HuH-7.5 (cell line): ENCODE data around the gene DCUN1D2.
"Not testable (repeated sequence)": the region's sequence is repeated elsewhere in the genome, so short reads cannot be mapped to it uniquely, and the experiment has no call there.

Source experiments
- DNase-seq: peaks from one replicate; pipeline ENCODE4 v3.0.0; 2011; ENCODE audit warnings: low spot score

DCUN1D2 gene

DNA sequence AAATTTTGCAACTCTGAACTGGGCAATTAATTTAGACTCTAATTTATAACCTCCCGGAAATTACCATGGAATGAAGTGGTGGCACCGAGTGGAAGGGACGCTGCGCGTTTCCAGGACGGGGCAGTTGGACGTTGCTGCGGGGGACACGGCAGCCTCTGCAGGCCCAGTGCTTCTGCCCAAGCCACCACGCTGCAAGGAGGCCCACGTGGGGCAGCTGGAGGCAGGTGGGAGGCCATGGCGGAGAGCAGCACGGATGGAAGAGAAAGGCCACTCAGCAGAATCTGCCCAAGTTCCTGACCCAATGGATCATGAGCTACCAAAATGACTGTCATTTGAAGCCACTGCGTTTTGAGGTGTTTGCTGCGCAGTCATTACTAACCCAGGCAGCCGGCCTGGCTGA, 26.0 kb downstream of the DCUN1D2 start:
- DNase-seq: no peak

DNA sequence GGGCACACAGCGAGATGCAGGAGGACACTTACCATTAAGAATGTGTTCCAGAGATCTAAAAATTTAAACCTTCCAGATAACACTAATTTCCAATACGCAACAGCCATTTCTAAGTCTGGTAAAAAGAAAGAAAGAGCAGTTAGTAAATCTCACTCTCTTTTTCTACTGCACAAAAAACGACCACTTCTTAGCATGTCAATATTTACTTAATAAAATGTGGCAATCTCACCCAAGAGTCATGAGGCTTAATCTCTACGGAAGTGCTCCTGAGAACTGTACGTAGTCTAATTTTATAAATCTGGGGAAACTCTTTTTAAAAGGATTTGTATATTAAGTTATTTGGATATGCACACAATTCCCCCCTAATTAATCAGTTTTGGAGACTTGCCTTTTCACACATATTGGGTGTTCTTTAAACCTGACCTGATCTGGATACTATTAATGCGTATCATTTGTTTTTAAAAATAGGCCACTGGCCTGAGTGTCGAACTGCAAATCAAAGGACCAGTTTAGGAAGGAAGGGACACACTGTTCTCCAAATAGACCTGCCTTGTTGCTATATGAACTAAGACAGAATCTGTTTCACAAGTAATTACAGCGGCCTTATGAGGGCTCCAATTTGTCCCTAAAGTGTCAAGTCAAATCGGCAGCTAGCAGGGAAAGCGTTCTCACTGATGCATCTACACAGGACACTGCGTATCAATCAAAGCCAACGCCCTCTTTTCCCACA, 29.3 kb downstream of the DCUN1D2 start:
- no peak for DNase-seq

DNA sequence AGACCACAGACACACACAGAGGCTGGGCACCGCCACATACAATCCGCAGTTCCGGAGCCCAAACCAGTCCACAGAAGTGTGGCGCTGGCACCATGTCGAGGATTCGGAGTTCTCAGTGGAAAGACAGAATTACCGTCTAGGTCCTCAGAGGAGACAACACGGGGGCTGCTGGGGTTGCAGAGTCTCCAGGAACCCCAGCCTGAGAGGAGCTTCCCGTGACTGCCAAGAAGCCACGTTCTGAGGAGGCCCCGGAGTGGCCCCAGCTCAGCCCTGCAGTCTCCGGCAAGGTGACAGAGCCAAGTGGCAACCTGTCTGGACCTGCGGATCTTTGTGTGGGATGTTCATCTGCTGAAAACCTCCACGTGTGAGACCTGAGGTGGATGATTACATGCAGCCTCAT, 29.9 kb downstream of the DCUN1D2 start:
- DNase-seq: no peak

DNA sequence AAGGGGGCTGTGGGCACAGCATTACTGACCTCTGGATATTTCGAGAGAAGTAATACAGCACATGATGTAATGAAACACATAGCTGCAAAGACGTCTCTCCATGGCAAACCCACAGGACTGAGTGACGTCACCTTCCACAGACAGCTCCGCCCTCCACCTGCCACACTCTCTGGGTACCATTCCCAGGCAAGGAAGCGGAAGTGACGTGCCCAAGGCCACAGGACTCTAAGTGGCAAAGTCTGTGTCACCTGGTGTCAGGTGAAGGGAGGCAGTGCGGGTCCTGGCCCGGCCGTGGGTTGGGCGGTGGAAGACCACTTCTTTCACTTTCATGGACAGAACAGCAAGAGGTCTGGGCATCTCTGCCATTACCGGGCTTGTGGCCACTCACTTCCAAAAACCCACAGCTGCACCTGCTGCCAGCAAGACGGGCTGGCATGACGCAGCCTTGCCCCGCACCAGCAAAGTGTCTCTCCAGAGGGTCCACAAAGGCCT, 30.4 kb downstream of the DCUN1D2 start:
- no peak for DNase-seq

DNA sequence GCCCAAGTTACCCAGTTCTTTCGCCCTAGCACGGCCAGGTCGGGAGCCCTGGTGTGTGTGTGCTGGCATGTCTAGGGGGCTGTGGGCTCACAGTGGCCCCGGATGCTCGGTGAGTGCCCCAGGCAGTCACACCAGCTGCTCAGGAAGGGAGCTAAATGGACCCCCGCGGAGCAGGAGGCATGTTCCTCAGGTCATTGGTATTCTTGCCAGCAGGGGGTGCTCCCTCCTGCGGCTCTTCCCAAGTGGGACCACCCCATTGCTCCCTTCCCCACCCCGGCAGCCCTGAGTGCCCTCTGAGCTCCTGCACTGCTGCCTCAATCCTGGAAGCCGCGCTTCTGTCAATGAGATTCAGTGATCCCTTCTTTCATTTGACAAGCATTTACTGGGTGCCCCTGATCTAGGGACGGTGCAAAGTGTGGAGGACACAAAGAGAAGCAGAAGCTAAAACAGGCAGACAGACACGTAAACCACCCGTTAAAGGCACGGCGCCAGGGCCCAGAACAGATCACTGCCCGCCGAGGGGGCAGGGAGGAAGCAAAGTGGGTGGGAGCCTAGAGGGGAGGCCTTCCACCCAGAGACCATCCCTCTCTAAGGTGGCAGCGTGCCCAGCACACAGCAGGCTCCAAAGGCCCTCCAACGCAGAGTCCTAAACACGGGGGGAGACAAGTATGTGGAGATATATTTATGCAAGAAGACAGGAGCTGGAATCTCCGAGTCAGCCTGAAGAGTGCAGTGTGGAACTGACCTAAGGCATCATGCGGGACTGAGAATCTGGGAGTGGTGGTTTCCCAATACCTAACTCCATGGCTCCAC, 32.1 kb downstream of the DCUN1D2 start:
- DNase-seq: peak; percentile 27

DNA sequence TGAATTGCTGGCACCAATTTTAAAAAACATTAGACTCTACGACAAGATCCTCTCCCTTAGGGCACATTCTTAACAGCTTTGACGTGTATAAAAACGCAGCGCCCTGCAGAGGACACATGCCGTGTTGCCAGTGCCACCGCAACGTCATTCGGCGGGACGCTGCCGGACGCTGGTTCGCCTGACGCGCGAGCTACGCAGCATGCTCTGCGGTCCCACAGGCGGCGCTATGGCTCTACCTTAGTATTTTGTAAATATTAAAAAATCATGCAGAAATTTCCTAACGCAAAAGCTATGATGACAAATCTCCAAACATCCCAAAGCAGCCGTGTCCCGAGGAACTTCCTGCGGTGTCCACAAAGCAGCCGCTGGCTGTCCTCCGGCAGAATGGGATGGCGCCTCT, 33.0 kb downstream of the DCUN1D2 start:
- no peak for DNase-seq

DNA sequence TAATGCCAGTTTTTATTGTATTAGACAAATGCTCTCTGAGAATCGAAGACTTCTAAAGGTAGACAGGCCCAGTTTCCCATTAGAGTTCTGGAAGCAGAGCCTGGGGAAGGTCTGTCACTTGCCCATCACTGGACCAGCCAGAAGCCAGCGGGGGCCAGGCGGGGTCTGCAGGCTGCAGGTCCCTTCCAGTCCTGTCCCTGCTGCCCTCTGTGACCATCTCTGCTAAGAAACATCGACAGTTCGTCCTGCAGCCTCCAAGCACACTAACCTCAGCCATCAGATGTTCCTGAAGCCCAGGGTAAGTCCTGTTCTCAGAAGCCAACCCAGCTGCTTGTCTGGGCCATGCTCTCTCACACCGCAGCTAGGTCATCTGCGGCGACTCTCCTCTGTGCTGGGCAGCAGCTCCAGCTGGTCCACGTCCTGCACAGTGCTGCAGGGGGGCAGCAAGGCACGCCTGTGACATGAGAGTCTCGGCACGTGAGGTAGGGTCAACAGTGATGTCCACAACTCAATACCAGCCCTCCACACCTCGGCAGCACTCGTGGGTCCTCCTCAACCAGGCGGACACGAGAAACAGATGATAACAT, 34.3 kb downstream of the DCUN1D2 start:
- DNase-seq: no peak

DNA sequence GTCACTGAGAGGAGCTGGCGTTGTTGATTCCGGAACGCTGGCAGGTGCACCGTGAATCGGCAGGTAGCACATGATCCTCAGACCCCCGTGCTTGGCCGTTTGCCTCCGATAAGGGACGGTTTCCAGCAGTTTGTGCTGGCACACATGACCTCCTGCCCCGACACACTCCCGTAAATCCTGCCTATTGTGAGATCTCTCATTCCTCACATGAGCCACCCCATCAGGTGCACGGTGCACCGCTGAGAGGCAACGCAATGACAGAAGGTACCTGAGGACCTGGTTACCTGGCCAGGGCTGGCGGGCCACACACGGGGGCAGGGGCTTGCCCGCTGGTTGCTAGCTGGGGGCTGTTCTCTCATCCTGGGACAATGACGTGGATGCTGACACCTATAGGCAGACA, 35.1 kb downstream of the DCUN1D2 start:
- no peak for DNase-seq

DNA sequence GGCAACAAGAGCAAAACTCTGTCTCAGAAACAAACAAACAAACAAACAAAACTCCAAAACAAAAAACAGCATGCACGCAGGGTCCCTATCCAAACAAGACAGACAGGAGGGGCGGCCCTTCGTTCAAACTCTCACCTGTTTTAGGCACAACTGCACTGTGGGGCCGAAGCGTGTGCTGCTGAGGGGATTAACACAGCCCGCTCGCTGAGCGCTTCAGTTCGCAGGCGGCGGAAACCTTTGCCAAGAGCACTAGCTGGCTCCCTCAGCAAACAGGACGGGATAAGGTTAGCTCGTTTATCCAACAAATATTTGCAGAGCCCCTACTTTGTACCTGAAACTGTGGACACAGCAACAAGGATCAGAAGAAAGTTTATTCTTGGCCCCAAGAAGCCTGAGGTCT, 35.6 kb downstream of the DCUN1D2 start:
- DNase-seq: no peak

DNA sequence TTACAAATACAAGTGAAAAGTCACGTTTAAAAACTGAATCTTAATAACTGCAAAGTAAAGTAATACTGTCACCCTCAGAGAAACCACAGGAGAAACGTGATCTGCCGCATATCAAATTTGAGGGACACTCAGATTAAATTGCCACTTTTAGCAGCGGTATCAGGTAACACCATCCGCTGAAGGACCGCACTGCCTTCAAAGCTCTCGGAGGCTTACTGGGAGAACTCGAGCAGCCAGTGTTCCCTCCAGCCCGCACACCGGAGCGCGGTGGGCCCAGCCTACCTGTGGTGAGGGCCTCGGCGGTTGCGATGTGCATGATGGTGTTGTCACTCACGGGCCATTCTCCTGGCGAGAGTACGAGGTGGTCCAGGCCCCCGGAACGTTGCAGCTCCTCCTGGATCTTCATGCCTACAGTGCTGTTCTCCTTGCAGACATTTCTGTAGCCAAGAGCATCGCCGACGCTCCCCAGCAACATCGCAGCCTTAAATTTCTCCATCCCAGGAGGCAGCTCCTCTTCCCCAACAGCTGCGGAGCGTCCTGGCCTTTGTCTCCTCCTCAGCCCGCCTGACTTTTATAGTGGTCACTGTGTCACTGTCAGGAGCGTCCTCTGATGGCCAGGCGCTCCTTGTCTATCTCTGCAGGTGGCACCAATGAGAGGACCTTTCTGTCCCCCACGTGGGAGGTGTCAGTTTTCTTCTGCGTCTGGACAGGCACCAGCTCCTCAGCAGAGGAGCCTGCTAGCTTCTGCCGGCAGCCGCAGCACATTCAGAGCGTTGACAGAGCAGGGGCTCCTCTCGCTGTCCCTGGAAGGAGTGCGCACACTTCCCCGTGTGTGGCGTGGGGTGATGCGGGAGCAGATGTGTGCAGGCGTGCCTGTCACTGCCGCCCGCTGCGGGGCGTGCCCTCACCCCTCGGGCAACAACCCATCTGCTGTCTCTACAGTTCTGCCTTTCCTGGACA, 37.3 kb downstream of the DCUN1D2 start, which contains the start of gene ADPRHL1:
Gene ADPRHL1, minus strand, starts transcription at position 547 of the 960 bp plus-strand sequence. Its CDS starts 51 bp downstream, at position 496.
- no peak for DNase-seq

DNA sequence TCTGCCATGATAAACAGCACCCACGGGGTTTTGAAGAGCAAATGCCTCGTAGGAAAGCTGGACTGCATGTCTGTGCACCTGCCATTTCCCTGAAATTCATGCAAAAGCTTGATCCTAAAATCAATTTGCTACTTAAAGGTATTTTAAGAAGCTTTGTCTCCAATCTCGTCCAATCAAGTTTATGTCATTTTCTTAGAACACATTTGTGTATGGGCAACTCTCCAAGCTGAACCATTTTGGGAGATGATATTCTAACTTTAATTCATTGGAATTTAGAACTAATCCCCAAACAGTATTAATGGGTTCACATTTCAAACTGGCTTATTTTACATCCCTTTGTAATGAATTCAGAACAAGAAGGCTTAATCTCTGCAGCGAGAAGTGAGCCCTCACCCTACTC, 38.0 kb downstream of the DCUN1D2 start:
- DNase-seq: no peak

DNA sequence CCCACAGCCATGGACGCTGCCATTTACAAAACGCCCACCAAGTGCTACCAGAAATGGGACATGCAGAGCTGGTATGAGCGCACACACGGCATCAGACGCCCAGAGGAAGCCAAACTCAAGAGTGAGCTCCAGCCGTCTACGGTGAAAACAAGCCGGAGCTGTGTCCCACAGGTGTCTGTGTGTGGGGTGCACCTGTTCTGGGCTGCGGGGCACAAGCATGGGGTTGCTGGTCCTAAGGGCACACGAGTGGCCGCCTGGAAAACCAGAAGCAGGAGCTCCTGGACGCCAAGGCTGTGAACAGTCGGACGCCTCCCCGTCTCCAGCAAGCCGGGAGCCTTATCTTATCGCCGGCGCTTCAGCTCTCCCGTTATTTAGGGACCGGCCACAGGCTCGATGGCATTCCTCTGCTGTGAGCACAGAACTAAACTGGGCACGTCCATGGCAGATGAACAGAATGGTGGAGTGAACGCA, 38.5 kb downstream of the DCUN1D2 start:
- DNase-seq: no peak

DNA sequence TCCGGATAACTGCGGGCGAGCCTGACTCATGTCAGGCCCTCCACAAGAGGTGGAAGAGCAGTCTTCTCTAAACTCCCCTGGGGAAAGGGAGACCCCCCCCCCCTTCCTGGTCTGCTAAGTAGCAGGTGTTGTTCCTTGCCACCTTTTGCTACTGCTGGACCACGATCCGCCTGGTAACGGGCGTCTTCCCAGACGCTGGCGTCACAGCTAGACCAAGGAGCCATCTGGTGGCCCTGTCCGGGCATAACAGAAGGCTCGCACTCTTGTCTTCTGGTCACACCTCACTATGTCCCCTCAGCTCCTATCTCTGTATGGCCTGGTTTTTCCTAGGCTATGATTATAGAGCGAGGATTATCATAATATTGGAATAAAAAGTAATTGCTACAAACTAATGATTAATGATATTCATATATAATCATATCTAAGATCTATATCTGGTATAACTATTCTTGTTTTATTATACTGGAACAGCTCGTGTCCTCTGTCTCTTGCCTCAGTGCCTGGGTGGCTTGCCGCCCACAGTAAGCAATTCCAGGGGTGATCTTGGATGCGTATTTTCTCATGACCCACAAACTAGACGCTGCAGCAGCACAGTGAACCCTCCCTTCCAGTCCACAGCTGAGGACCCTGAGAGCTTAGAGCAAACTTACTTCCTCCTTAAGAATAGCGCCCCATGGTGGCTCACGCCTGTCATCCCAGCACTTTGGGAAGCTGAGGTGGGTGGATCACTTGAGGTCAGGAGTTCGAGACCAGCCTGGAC, 39.5 kb downstream of the DCUN1D2 start:
- not testable (repeated sequence) for DNase-seq

DNA sequence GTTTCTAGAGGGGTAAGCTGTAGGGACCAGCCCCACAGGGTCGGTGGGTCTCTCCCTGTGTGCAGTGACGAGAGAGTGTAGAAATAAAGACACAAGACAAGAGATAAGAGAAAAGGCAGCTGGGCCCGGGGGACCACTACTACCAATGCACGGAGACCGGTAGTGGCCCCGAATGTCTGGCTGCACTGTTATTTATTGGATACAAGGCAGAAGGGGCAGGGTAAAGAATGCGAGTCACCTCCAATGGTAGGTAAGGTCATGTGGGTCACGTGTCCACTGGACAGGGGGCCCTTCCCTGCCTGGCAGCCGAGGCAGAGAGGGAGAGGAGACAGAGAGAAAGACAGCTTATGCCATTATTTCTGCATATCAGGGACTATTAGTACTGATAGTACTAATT, 40.2 kb downstream of the DCUN1D2 start:
- DNase-seq: not testable (repeated sequence)

DNA sequence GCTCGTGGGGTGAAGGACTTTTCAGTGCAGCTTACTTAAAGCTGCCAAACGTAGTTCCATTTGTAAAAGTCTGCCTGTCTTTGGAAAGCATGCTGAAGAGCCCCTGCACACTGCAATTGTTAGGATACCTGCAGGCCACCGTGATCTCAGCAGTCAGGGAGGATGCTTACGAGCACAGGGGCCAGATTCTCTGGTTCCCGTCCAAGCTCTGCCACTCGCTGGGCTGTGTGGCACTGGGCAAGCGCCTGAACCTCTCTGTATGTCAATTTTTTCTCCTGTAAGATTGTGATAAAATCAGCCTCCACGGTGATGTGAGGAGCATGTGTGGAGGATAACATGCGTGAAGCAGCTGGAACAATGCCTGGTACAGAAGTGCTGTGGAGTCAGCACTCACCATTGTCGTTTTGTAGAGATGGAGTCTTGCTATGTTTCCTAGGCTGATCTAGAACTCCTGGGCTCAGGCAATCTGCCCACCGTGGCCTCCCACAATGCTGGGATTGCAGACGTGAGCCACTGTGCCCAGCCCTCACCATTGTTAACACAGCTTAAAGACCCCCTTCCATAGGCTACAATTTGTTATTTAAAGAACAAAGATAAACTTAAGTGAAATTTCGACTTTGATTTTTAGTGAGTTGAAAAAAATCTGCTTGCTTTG, 40.7 kb downstream of the DCUN1D2 start:
- no peak for DNase-seq

DNA sequence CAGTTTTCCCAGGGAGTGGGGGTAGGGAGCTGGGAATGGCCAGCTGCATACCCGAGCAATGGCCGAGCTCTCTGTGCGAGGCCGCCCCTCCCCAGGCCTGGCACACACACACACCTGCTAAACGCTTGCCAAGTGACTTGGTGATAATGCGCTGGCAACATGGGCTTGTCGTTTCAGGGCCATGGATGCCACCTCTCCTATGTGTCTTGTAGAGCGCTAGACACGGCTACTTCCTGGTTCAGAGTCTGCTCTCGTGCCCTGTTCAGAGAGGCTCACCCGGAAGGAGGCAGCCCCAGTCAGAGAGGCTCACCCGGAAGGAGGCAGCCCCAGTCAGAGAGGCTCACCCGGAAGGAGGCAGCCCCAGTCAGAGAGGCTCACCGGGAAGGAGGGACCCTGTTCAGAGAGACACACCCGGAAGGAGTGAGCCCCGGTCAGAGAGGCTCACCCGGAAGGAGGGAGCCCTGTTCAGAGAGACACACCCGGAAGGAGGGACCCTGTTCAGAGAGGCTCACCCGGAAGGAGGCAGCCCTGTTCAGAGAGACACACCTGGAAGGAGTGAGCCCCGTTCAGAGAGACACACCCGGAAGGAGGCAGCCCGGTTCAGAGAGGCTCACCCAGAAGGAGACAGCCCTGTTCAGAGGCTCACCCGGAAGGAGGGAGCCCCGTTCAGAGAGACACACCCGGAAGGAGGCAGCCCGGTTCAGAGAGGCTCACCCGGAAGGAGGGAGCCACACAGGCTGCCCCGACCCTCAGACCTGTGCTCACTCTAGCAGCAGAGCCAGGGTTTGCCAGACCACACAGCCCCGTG, 41.4 kb downstream of the DCUN1D2 start:
- DNase-seq: peak; percentile 39

DNA sequence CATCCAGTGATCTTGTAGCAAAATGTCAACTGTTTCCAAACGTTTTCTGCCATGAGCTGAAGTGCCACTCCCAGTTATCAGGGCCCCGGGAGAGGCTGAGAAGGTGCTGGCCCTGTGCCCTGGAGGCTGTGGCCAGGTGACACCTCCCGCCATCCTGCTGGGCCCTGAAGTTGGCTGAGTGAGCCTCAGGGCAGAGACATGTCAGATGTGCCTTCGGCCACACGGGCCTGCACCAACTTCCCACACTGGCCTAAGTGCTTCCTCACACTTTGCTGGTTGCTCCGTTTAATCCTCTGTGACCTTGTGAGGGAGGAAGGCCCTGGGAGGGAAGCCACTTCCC, 42.0 kb downstream of the DCUN1D2 start:
- DNase-seq: no peak

DNA sequence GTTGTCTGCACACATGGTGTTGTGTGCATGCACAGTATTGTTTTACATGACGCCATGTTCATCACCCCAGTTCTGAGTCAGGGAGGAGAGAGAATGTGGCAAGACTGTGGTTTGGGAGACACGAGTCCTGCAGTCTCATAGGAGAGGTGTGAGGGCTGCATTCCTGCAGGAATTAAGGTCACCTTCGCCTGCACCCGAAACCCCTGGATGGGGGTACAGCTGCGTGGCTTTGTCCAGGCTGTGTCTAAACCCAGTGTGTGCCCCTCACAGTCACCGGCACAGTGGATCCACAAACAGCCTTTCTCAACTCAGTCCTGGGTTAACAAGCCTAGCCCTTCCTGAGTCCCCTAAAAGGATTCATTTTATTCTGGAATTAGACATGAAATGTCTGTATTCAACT, 42.9 kb downstream of the DCUN1D2 start:
- no peak for DNase-seq

DNA sequence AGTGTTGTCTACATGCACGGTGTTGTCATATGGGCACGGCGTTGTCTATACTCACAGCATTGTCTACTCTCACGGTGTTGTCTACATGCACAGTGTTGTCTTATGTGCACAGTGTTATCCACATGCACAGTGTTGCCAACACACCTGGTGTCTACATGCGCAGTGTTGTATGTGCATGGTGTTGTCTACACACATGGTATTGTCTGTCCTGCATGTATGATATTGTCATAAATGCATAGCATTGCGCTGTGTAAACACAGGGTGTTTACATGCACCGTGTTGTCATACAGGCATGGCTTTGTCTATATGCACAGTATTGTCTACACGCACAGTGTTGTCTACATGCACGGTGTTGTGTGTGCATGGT, 44.0 kb downstream of the DCUN1D2 start:
- DNase-seq: no peak
